Aorta (tissue), 5 donors: ENCODE measurements around the gene THRA. TPM values are rescaled to one million over a fixed set of nuclear protein-coding genes. Genes with fewer than 3 reads are reported as not detected.

Source experiments
- ATAC-seq: fragments of 200-7000 bp; cut with Tn5 transposase; one replicate; pipeline ENCODE4 v1.9.1; 2022; ENCODE audit warnings: moderate library complexity; ENCODE audit not compliant: low FRiP score
- DNase-seq, 2 donors: peaks; one replicate each; pipeline ENCODE4 v3.0.0-alpha.2; 2020
- H3K27ac ChIP-seq, 2 donors: one replicate each; pipeline ENCODE4 v1.5.1; 2013; ENCODE audit warnings: low read length in 2 of 2, mild to moderate bottlenecking in 2 of 2, moderate library complexity in 2 of 2, control low read depth in 1 of 2, inconsistent platforms in 1 of 2, low read depth in 1 of 2
- H3K27me3 ChIP-seq, 2 donors: one replicate each; pipeline ENCODE4 v1.6.1; 2013; ENCODE audit warnings: control low read depth in 1 of 2, low read length in 1 of 2, mild to moderate bottlenecking in 1 of 2, moderate library complexity in 1 of 2; ENCODE audit not compliant: insufficient read depth in 2 of 2, control insufficient read depth in 1 of 2
- H3K36me3 ChIP-seq, 2 donors: one replicate each; pipeline ENCODE4 v1.6.1; 2013; ENCODE audit warnings: control low read depth in 1 of 2, low read length in 1 of 2, mild to moderate bottlenecking in 1 of 2; ENCODE audit not compliant: insufficient read depth in 2 of 2, control insufficient read depth in 1 of 2
- H3K4me1 ChIP-seq, 2 donors: one replicate each; pipeline ENCODE4 v1.6.1; 2013; ENCODE audit warnings: low read length in 2 of 2, control low read depth in 1 of 2, mild to moderate bottlenecking in 1 of 2, moderate library complexity in 1 of 2; ENCODE audit not compliant: insufficient read depth in 2 of 2, control insufficient read depth in 1 of 2
- H3K4me3 ChIP-seq, 2 donors: one replicate each; pipeline ENCODE4 v1.5.1; 2013; ENCODE audit warnings: low read length in 2 of 2, control low read depth in 1 of 2, mild to moderate bottlenecking in 1 of 2
- H3K9me3 ChIP-seq: one replicate; pipeline ENCODE4 v1.6.1; 2013; ENCODE audit warnings: mild to moderate bottlenecking, low read length; ENCODE audit not compliant: control insufficient read depth
- WGBS, 2 donors: extraction: QIAGEN DNeasy Blood & Tissue Kit; methylation state at CpG; one replicate each; pipeline ENCODE4 v1.1.7; 2013; 5-methylcytosine and 5-hydroxymethylcytosine counted together
- intact Hi-C, 2 donors: fragments of 100-400 bp; cut with DNase I; formaldehyde crosslinking; loops; one replicate each; pipeline versions ENCODE4 v1.14.2 to v1.15.0; 2022
- polyA plus RNA-seq, 2 donors: library from polyadenylated mRNA; stranded (reverse); fragments of 200-250 nt; gene quantifications; one replicate each; pipeline ENCODE4 v1.2.3, GENCODE V29; 2013
- total RNA-seq, 2 donors: library from RNA; stranded (reverse); fragmentation: NEBNext Ultra II Directional; extraction: Animal tissue kit (Norgen Biotek cat#: 25700); gene quantifications; one replicate each; pipeline ENCODE4 v1.2.1, GENCODE V29; 2021
- donor health status: healthy with polysubstance abuse.
- donor health status: Bipolar disorder and iron deficiency.
- donor health status: DM: no; HTN: no; CAD: no.
- donor health status: DM: no; HTN: no; CAD: no.
- donor health status: DM: yes; HTN: yes; CAD: no.

Gene THRA
- total and polyA plus RNA-seq, 4 donors: 38.9 to 62.3 (median 52.9) TPM

GRCh38 chr17:40084477-40084876 is 21.7 kb downstream of the THRA start:
- Histone ChIP-seq H3K27ac (no peak overlapping the region), H3K4me1 (no peaks in the 10 kb centered on the region), H3K9me3 (no peaks in the 10 kb centered on the region), H3K36me3 (peaks cover 2 to 16% of the 10 kb centered on the region in 2 donors), H3K4me3 (no peak overlapping the region), H3K27me3 (no peaks in the 10 kb centered on the region)
- intact Hi-C loops: no loop called here
- DNase-seq: no peak
- WGBS, 2 donors: 90 to 94% methylated on average over 14 of the region's 14 CpGs
- no peak for ATAC-seq

- Histone ChIP-seq H3K9me3 (no peaks in the 10 kb centered on the region), H3K27ac (no peak overlapping the region), H3K4me3 (no peak overlapping the region), H3K27me3 (no peaks in the 10 kb centered on the region), H3K4me1 (no peaks in the 10 kb centered on the region), H3K36me3 (peaks cover 2 to 16% of the 10 kb centered on the region in 2 donors)
- ATAC-seq (peak; percentile 49), DNase-seq (peak in 1 of 2 donors; percentile 91)
- WGBS, 2 donors: 37 to 40% methylated on average over 17 of the region's 17 CpGs
- intact Hi-C loops: loop anchor here (2.0 to 5.0 kb wide), 3 partner anchors 24 to 69 kb away; partner anchors contain the start of genes CSF3 (in 1 of the 2) and THRA (in 1 of the 2)
These were observed 23.6 kb downstream of the THRA start for GRCh38 chr17:40086150-40087044.

- H3K36me3 ChIP-seq: peaks cover 2 to 16% of the 10 kb centered on the region in 2 donors
These were observed 24.5 kb downstream of the THRA start for GRCh38 chr17:40087049-40087794.

GRCh38 chr17:40087903-40088718 is 25.3 kb downstream of the THRA start:
- Histone ChIP-seq H3K4me3 (no peak overlapping the region), H3K4me1 (no peaks in the 10 kb centered on the region), H3K9me3 (no peaks in the 10 kb centered on the region), H3K27ac (no peak overlapping the region), H3K36me3 (peaks cover 2 to 16% of the 10 kb centered on the region in 2 donors), H3K27me3 (no peaks in the 10 kb centered on the region)
- no peak for ATAC-seq
- DNase-seq: no peak
- intact Hi-C loops: loop anchor here (2.0 to 5.0 kb wide), 3 partner anchors 25 to 71 kb away; partner anchors contain the start of genes CSF3 (in 1 of the 2) and THRA (in 1 of the 2)
- 84 to 87% methylated on average over 28 of the region's 28 CpGs for WGBS, 2 donors

More at GRCh38 chr17:40087049-40087794, 24.5 kb downstream of the THRA start:
- intact Hi-C loops: loop anchor here (2.0 to 5.0 kb wide), 3 partner anchors 24 to 70 kb away; partner anchors contain the start of genes CSF3 (in 1 of the 2) and THRA (in 1 of the 2)
- no peak overlapping the region for H3K27ac ChIP-seq
- ATAC-seq (no peak), DNase-seq (no peak)
- no peaks in the 10 kb centered on the region for H3K27me3 ChIP-seq
- no peaks in the 10 kb centered on the region for H3K4me1 ChIP-seq
- H3K4me3 ChIP-seq: no peak overlapping the region
- 64 to 73% methylated on average over 6 of the region's 6 CpGs for WGBS, 2 donors
- H3K9me3 ChIP-seq: no peaks in the 10 kb centered on the region

GRCh38 chr17:40089077-40089895 is 26.5 kb downstream of the THRA start:
- Histone ChIP-seq H3K4me3 (no peak overlapping the region), H3K27ac (no peak overlapping the region), H3K9me3 (no peaks in the 10 kb centered on the region), H3K4me1 (no peaks in the 10 kb centered on the region), H3K36me3 (peaks cover 2 to 15% of the 10 kb centered on the region in 2 donors), H3K27me3 (no peaks in the 10 kb centered on the region)
- intact Hi-C loops: loop anchor here in 1 of 2 donors (5.0 kb wide), 2 partner anchors 57 to 72 kb away; partner anchors contain the start of gene CSF3
- no peak for DNase-seq
- WGBS, 2 donors: 78 to 80% methylated on average over 25 to 26 of the region's 26 CpGs
- ATAC-seq: no peak

- Histone ChIP-seq H3K27ac (no peak overlapping the region), H3K27me3 (no peaks in the 10 kb centered on the region), H3K9me3 (no peaks in the 10 kb centered on the region), H3K4me1 (no peaks in the 10 kb centered on the region), H3K36me3 (peaks cover 2 to 11% of the 10 kb centered on the region in 2 donors), H3K4me3 (no peak overlapping the region)
- WGBS, 2 donors: 32 to 40% methylated on average over 13 to 14 of the region's 14 CpGs
- no peak for ATAC-seq
- peak in 1 of 2 donors; percentile 66 for DNase-seq
- intact Hi-C loops: loop anchor here in 1 of 2 donors (10.0 kb wide), 1 partner anchor 244 kb away; no protein-coding TSS in a partner anchor
These were observed 27.7 kb downstream of the THRA start for GRCh38 chr17:40090237-40091119.
